Spinal cord (tissue), 10 donors: ENCODE measurements around the gene HIPK3. TPM values are rescaled to one million over a fixed set of nuclear protein-coding genes. Genes with fewer than 3 reads are reported as not detected.

ENCODE experiments used
- DNase-seq, 6 donors: peaks; one replicate each; pipeline versions ENCODE4 v3.0.0 to v3.0.0-alpha.2; 2013 to 2015; ENCODE audit warnings: low spot score in 6 of 6, low read depth in 4 of 6
- H3K27ac ChIP-seq: one replicate; pipeline ENCODE4 v1.5.1; 2013; ENCODE audit warnings: low read depth, low read length, control low read depth
- H3K27me3 ChIP-seq: one replicate; pipeline ENCODE4 v1.6.1; 2013; ENCODE audit warnings: low read length; ENCODE audit not compliant: control insufficient read depth, insufficient read depth
- H3K36me3 ChIP-seq: one replicate; pipeline ENCODE4 v1.6.1; 2013; ENCODE audit warnings: low read length; ENCODE audit not compliant: control insufficient read depth, insufficient read depth
- H3K4me1 ChIP-seq: one replicate; pipeline ENCODE4 v1.6.1; 2013; ENCODE audit warnings: low read length; ENCODE audit not compliant: control insufficient read depth, insufficient read depth
- H3K4me3 ChIP-seq: one replicate; pipeline ENCODE4 v1.5.1; 2013; ENCODE audit warnings: low read depth, low read length, control low read depth
- H3K9me3 ChIP-seq: one replicate; pipeline ENCODE4 v1.6.1; 2013; ENCODE audit warnings: low read length; ENCODE audit not compliant: control insufficient read depth, insufficient read depth
- WGBS: methylation state at CpG from one replicate; pipeline ENCODE4 v1.1.5; 2013; ENCODE audit warnings: missing lambda C conversion rate; ENCODE audit not compliant: insufficient coverage; 5-methylcytosine and 5-hydroxymethylcytosine counted together
- polyA plus RNA-seq, 2 donors: library from polyadenylated mRNA; unstranded; fragments of 120-200 nt; gene quantifications; one replicate each; pipeline ENCODE4 v1.2.1, GENCODE V29; 2013; ENCODE audit not compliant: insufficient read length in 2 of 2
- total RNA-seq, 2 donors: library from RNA; depleted of rRNA in 1 of 2; stranded (reverse); fragments of 120-200 nt in 1 of 2; fragments of >200 nt in 1 of 2; gene quantifications; one replicate each; pipeline versions ENCODE4 v1.2.3 to v1.2.4, GENCODE V29; 2013 to 2014
- donor health status: healthy.

HIPK3 gene
- total and polyA plus RNA-seq, 4 donors: 26.1 to 169 (median 83.9) TPM

DNA sequence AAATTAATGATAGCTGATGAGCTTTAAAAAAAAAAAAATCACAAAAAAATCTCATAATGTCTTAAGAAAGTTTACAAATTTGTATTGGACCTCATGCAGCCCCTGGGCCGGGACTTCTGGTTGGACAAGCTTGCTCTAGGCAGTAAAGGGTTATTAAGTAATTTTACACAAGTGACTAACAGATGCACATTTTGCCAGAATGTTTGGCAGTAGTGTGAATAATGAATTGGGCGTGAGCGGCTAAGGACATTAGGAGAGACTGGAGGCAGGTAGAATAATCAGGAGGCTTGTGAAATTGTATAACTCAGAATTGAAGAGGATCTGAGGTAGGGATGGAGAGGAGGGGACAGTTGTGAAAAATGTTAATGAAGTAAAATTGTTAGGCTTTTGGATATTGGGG, 77.4 kb downstream of the HIPK3 start:
- Histone ChIP-seq H3K4me3 (no peak overlapping the region), H3K9me3 (no peaks in the 10 kb centered on the region), H3K4me1 (no peaks in the 10 kb centered on the region), H3K27ac (no peak overlapping the region), H3K36me3 (peaks cover 4% of the 10 kb centered on the region), H3K27me3 (no peaks in the 10 kb centered on the region)
- 85% methylated on average over 3 of the region's 3 CpGs for WGBS
- DNase-seq: no peak

DNA sequence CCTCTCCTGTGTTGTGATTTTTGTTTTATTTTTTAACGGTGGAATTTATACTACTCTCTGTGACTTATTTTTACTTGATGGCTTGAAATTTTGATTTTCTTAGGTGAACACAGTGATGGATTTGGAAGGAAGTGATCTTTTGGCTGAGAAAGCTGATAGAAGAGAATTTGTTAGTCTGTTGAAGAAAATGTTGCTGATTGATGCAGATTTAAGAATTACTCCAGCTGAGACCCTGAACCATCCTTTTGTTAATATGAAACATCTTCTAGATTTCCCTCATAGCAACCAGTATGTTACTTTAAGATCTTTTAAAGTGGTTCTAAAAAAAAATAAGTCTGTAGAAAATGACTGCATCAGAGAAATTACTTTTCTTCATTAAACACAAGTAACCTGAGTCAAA, 82.1 kb downstream of the HIPK3 start:
- H3K27ac ChIP-seq: no peak overlapping the region
- DNase-seq: no peak
- H3K27me3 ChIP-seq: no peaks in the 10 kb centered on the region
- H3K36me3 ChIP-seq: peaks cover 14% of the 10 kb centered on the region
- H3K4me1 ChIP-seq: no peaks in the 10 kb centered on the region
- H3K9me3 ChIP-seq: no peaks in the 10 kb centered on the region
- H3K4me3 ChIP-seq: no peak overlapping the region
- no CpG with 5 or more reads among the region's 1 CpG for WGBS

DNA sequence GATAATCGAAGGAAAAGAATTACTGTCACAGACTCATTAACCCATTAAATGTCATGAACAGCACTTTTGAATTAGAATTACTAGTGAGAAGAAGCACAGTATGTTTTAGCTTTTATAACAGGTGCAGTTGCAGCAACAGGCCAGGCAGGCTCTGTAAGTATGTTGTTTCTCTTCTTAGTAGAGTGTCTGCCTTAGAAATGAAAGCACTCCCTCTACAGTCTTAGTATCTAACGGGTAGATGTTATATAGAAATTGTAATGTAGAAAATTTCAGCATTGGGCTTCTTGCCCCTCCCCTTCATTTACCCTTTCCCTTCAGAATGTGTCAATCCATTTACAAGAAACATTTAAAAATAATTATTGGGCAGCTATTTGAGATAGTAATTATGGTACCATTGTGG, 87.4 kb downstream of the HIPK3 start:
- H3K27ac ChIP-seq: no peak overlapping the region
- WGBS: no CpG with 5 or more reads among the region's 2 CpGs
- DNase-seq: peak in 1 of 6 donors; percentile 9
- no peaks in the 10 kb centered on the region for H3K27me3 ChIP-seq
- H3K4me1 ChIP-seq: no peaks in the 10 kb centered on the region
- no peak overlapping the region for H3K4me3 ChIP-seq
- H3K9me3 ChIP-seq: no peaks in the 10 kb centered on the region
- H3K36me3 ChIP-seq: peaks cover 14% of the 10 kb centered on the region

DNA sequence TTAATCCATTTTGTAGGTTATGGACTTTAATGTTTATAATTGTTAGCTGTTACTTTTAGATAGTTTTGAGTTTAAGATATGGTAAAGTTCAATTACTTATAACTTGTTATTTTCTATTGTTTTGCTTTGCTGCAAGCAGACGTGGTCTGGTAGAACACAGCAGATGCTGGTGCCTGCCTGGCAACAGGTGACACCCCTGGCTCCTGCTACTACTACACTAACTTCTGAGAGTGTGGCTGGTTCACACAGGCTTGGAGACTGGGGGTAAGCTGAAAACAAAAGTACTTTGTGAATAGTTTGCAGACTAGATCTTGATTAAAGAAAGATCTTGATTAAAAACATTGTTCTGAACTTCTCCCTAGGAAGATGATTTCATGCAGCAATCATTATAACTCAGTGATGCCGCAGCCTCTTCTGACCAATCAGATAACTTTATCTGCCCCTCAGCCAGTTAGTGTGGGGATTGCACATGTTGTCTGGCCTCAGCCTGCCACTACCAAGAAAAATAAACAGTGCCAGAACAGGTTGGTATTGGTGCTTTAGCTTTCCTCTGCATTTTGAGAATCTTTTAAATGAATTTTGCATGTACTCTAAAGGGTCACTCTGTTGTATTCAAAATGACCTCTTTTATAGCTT, 90.4 kb downstream of the HIPK3 start:
- H3K36me3 ChIP-seq: peaks cover 17% of the 10 kb centered on the region
- H3K4me3 ChIP-seq: no peak overlapping the region
- H3K27me3 ChIP-seq: no peaks in the 10 kb centered on the region
- H3K4me1 ChIP-seq: no peaks in the 10 kb centered on the region
- WGBS: 80% methylated on average over 2 of the region's 2 CpGs
- no peak for DNase-seq
- H3K27ac ChIP-seq: no peak overlapping the region
- no peaks in the 10 kb centered on the region for H3K9me3 ChIP-seq

DNA sequence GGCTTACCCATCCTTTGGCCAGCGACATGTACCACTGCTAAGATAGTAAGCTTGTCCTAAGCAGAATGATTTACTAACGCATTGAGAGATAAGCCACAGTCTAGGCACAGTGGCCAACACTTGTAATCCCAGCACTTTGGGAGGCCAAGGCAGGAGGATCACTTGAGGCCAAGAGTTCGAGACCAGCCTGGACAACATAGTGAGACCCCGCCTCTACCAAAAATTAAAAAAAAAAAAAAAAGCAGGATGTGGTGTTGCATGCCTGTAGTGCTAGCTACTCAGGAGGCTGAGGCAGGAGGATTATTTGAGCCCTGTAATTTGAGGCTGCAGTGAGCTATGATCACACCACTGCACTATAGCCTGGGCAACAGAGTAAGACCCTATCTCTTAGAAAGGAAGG, 93.1 kb downstream of the HIPK3 start:
- peaks cover 12% of the 10 kb centered on the region for H3K36me3 ChIP-seq
- DNase-seq: no peak

DNA sequence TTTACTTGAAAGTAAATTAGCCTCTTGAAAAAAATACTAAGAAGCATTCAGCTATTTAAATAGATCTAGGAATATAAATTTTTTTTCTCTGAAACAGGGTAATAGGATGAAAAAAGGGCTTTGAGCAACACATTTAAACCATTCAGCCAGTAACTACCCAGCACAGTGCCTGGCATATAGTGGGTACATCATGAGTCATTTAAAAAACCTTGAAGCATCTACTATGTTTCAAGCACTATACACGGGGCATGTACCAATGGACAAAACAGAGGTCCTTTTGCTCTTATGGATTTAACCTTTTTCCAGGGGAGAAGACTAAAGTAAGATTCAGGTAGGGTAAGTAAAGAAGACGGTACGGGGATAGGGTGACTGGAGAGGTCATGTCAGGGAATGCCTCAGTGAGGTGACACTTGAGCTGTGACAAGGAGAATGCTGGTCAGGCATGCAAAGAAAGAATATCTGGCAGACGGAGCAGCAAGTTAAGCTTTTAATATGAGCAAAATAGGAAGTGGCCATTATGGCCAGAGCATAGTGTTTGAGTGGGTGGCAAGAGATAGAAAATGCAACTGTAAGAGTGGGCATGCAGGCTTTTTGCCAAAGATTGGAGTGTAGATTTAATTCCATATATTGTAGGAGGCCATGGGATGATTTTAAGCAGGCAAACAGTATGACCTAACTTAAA, 101.1 kb downstream of the HIPK3 start:
- H3K4me3 ChIP-seq: no peak overlapping the region
- H3K27me3 ChIP-seq: no peaks in the 10 kb centered on the region
- no peaks in the 10 kb centered on the region for H3K36me3 ChIP-seq
- H3K9me3 ChIP-seq: no peaks in the 10 kb centered on the region
- WGBS: 83% methylated on average over 3 of the region's 4 CpGs
- H3K27ac ChIP-seq: no peak overlapping the region
- no peak for DNase-seq
- H3K4me1 ChIP-seq: no peaks in the 10 kb centered on the region

More for the DNA sequence above, 93.1 kb downstream of the HIPK3 start:
- Histone ChIP-seq H3K4me3 (no peak overlapping the region), H3K9me3 (no peaks in the 10 kb centered on the region), H3K27me3 (no peaks in the 10 kb centered on the region), H3K27ac (no peak overlapping the region), H3K4me1 (no peaks in the 10 kb centered on the region)
- 100% methylated on average over 1 of the region's 4 CpGs for WGBS

DNA sequence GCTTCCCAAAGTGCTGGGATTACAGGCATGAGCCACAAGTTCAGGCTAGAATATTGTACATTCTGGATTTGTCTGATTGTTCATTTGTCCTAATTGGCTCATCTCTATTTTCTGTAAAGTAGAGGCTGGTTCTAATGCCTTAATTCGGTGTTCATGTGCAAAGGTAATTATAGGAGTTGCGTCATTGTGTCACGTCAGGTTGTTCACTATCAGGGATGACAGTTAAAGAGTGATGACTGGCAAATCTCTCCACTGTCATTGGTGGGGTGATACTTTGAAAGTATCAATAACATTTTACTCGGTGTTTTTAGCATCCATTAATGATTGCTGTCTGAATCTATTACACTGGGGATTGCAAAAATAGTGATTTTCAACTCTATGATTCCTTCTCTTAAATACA, 103.5 kb downstream of the HIPK3 start:
- 92% methylated on average over 3 of the region's 4 CpGs for WGBS
- H3K36me3 ChIP-seq: no peaks in the 10 kb centered on the region
- no peak for DNase-seq
- H3K4me3 ChIP-seq: no peak overlapping the region
- H3K27ac ChIP-seq: no peak overlapping the region
- no peaks in the 10 kb centered on the region for H3K4me1 ChIP-seq
- H3K9me3 ChIP-seq: no peaks in the 10 kb centered on the region
- H3K27me3 ChIP-seq: no peaks in the 10 kb centered on the region

DNA sequence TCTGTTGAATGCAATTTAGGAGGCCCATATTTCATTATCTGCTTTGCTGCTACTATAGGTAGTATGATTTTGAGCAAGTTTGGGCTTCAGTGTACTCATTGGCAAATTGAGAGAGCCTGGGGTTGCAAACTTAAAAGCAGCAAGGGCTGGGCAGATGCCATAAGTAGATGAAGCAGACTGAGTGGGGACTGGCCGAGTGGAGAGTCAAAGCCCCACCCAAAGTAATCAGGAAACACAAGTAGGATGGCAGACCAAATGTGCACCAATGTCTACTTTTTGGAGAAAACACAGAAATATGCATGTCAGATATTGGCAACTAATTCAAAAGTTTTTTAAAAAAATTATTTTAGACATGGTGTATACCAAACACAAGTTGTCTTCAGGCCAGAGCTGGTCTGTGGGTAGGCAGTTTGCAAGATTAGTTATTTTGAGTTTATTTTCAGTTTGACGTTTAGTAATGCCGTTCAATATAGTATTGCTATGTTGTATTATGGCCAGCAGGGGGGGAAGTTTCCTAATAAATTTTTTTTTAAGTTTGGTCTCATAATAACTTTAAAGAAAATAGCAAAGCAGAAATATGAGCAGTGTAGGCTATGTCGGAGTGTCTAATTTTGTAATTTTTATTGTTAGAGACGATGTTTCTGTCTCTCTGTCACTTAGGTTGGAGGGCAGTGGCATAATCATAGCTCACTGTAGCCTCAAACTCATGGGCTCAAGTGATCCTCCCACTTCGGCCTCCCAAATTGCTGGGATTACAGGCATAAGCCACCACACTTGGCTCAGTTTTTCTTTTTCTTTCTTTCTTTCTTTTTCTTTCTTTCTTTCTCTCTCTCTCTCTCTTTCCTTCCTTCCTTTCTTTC, 105.1 kb downstream of the HIPK3 start:
- 35% methylated on average over 3 of the region's 6 CpGs for WGBS
- DNase-seq: peak in 4 of 6 donors; percentile 47 to 91 (median 66)
- H3K27ac ChIP-seq: no peak overlapping the region
- no peaks in the 10 kb centered on the region for H3K9me3 ChIP-seq
- no peaks in the 10 kb centered on the region for H3K27me3 ChIP-seq
- H3K4me3 ChIP-seq: no peak overlapping the region
- H3K36me3 ChIP-seq: no peaks in the 10 kb centered on the region
- no peaks in the 10 kb centered on the region for H3K4me1 ChIP-seq

DNA sequence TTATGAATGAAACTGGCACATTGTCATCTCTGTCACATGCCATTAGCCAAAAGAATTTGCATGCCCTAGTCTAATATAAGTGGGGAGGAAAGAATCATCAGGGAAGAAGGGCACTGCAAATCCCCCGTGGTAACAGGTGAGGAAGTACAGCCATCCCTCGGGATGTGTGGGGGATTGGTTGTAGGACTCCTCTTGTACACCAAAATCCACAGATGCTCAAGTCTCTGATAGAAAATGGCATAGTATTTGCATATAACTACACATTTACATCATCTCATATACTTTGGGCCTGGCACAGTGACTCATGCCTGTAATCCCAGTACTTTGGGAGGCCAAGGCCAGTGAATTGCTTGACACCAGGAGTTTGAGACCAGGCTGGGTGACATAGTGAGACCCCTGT, 109.7 kb downstream of the HIPK3 start:
- Histone ChIP-seq H3K27me3 (no peaks in the 10 kb centered on the region), H3K27ac (no peak overlapping the region), H3K36me3 (no peaks in the 10 kb centered on the region), H3K9me3 (no peaks in the 10 kb centered on the region), H3K4me1 (no peaks in the 10 kb centered on the region), H3K4me3 (no peak overlapping the region)
- WGBS: 80% methylated on average over 1 of the region's 2 CpGs
- DNase-seq: no peak
